CD8-positive, alpha-beta memory T cell (primary cell): ENCODE results near the gene DCLK2. TPM values are rescaled to one million over a fixed set of nuclear protein-coding genes. Genes with fewer than 3 reads are reported as not detected.

ENCODE experiments used
- CTCF ChIA-PET: fragments of 350-600 bp; sonication (Branson Sonifier 250); formaldehyde crosslinking; loops from one replicate; lab custom pipeline; 2021; ENCODE audit warnings: antibody characterized with exemption; lab: Charles Lee
- POLR2A ChIA-PET: fragments of 350-600 bp; sonication (Branson Sonifier 250); formaldehyde crosslinking; loops from one replicate; lab custom pipeline; 2021; ENCODE audit warnings: antibody characterized with exemption; lab: Charles Lee
- DNase-seq, 5 donors: peaks; one replicate each; pipeline versions ENCODE4 v3.0.0 to v3.0.0-alpha.2; 2020 to 2022; ENCODE audit warnings: mixed read lengths in 1 of 5
- H3K27ac ChIP-seq: one replicate; pipeline ENCODE4 v1.7.0; 2013; ENCODE audit warnings: low read depth, mild to moderate bottlenecking, low read length, moderate library complexity
- H3K27me3 ChIP-seq: 2 replicates; pipeline ENCODE4 v1.7.0; 2013; ENCODE audit warnings: low read length, mild to moderate bottlenecking; ENCODE audit not compliant: insufficient read depth, poor library complexity, severe bottlenecking
- H3K36me3 ChIP-seq: 2 replicates; pipeline ENCODE4 v1.7.0; 2013; ENCODE audit warnings: mild to moderate bottlenecking, low read length, moderate library complexity; ENCODE audit not compliant: insufficient read depth
- H3K4me1 ChIP-seq: 2 replicates; pipeline ENCODE4 v1.7.0; 2013; ENCODE audit warnings: mild to moderate bottlenecking, low read length, moderate library complexity; ENCODE audit not compliant: insufficient read depth
- H3K4me3 ChIP-seq: 2 replicates; pipeline ENCODE4 v1.7.0; 2013; ENCODE audit warnings: mild to moderate bottlenecking, low read length
- H3K9me3 ChIP-seq: 2 replicates; pipeline ENCODE4 v1.7.0; 2013; ENCODE audit warnings: mild to moderate bottlenecking, low read length
- H3K27ac Mint-ChIP-seq, 8 donors: one replicate each; pipeline ENCODE4 v1.8.0; 2020 to 2021; ENCODE audit warnings: mixed read lengths in 8 of 8, mild to moderate bottlenecking in 6 of 8, inconsistent platforms in 3 of 8, moderate library complexity in 3 of 8
- H3K27me3 Mint-ChIP-seq, 2 donors: one replicate each; pipeline ENCODE4 v1.8.0; 2020 to 2021; ENCODE audit warnings: mixed read lengths in 2 of 2, mild to moderate bottlenecking in 1 of 2, moderate library complexity in 1 of 2
- H3K36me3 Mint-ChIP-seq, 3 donors: one replicate each; pipeline ENCODE4 v1.8.0; 2020 to 2021; ENCODE audit warnings: mixed read lengths in 3 of 3, inconsistent platforms in 1 of 3, mild to moderate bottlenecking in 1 of 3
- H3K4me1 Mint-ChIP-seq, 3 donors: one replicate each; pipeline ENCODE4 v1.8.0; 2020 to 2021; ENCODE audit warnings: mixed read lengths in 3 of 3, inconsistent platforms in 1 of 3, mild to moderate bottlenecking in 1 of 3
- H3K4me3 Mint-ChIP-seq, 7 donors: one replicate each; pipeline ENCODE4 v1.8.0; 2020 to 2021; ENCODE audit warnings: mixed read lengths in 7 of 7, mild to moderate bottlenecking in 6 of 7, moderate library complexity in 4 of 7, inconsistent platforms in 2 of 7
- H3K9me3 Mint-ChIP-seq, 5 donors: one replicate each; pipeline ENCODE4 v1.8.0; 2020 to 2022; ENCODE audit warnings: mixed read lengths in 5 of 5, mild to moderate bottlenecking in 3 of 5, moderate library complexity in 2 of 5, inconsistent platforms in 1 of 5
- polyA plus RNA-seq: library from polyadenylated mRNA; unstranded; fragments of 300-500 nt; fragmentation: Illumina TruSeq; gene quantifications from one replicate; pipeline ENCODE4 v1.2.3, GENCODE V29; 2021
- total RNA-seq, 2 experiments: library from RNA; stranded (reverse); gene quantifications; one replicate each; pipeline ENCODE4 v1.2.3, GENCODE V29; 2021

DCLK2 gene
- total and polyA plus RNA-seq, 3 experiments from 2014 or later: not detected

GRCh38 chr4:150061086-150061776 is 17.0 kb upstream of the DCLK2 start:
- Histone ChIP-seq H3K36me3 (no peaks in the 10 kb centered on the region), H3K4me3 (no peak overlapping the region), H3K4me1 (no peaks in the 10 kb centered on the region), H3K27me3 (no peaks in the 10 kb centered on the region), H3K9me3 (no peaks in the 10 kb centered on the region), H3K27ac (no peak overlapping the region)
- H3K4me1 Mint-ChIP-seq: no peaks in the 10 kb centered on the region
- no peak for DNase-seq
- ChIA-PET CTCF (no interaction called here), POLR2A (no interaction called here)
- no peak overlapping the region for H3K4me3 Mint-ChIP-seq
- H3K9me3 Mint-ChIP-seq: peaks cover 0 to 11% (median 0%) of the 10 kb centered on the region in 5 donors
- no peaks in the 10 kb centered on the region for H3K36me3 Mint-ChIP-seq
- H3K27ac Mint-ChIP-seq: no peak overlapping the region
- H3K27me3 Mint-ChIP-seq: peaks cover 3 to 11% of the 10 kb centered on the region in 2 donors

DNA sequence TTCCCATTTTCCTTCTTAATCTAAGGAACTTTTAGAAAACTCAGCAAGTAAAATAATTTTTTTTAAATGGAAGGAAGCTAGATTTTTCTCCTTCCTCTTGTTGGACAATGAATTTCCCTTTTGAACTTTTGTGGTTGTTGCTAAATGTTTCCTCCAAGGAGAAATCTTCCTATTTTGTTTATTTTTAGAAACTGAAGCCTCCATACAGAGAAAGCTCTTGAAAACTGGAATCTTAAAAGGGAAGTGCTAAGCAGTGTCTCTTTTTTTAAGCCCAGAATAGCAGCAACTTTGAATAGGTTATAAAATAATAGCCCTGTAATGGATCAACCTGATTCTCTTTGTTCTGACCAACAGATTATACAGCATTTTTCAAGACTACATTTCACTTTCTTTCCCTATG is 15.1 kb upstream of the DCLK2 start:
- POLR2A ChIA-PET: no interaction called here
- Mint-ChIP-seq H3K9me3 (peaks cover 0 to 6% (median 0%) of the 10 kb centered on the region in 5 donors), H3K36me3 (no peaks in the 10 kb centered on the region), H3K4me1 (no peaks in the 10 kb centered on the region), H3K27me3 (peaks cover 2 to 28% of the 10 kb centered on the region in 2 donors), H3K4me3 (no peak overlapping the region), H3K27ac (no peak overlapping the region)
- Histone ChIP-seq H3K4me3 (no peak overlapping the region), H3K9me3 (no peaks in the 10 kb centered on the region), H3K36me3 (no peaks in the 10 kb centered on the region), H3K27ac (no peak overlapping the region), H3K27me3 (no peaks in the 10 kb centered on the region), H3K4me1 (no peaks in the 10 kb centered on the region)
- CTCF ChIA-PET: no interaction called here
- DNase-seq: no peak

DNA sequence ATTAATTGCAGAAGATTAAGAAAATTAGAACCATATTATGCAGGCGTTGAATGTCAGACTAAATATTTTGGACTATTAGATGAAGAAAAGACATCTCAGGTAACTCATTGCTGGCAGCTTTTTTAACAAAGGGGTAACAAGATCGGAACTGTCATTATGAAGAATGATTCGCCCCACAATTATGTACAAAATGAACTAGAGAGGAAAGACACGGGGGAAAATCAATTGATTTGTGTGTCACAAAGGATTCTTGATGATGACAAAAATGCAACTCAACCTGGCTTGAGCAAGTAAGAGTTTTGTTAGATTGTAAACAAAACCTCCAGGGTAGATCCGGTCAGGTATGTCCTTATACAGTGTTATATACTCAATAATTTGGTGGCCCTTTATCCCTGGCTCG is 12.5 kb upstream of the DCLK2 start:
- Mint-ChIP-seq H3K27ac (no peak overlapping the region), H3K27me3 (peaks cover 4 to 34% of the 10 kb centered on the region in 2 donors), H3K4me1 (no peaks in the 10 kb centered on the region)

DNA sequence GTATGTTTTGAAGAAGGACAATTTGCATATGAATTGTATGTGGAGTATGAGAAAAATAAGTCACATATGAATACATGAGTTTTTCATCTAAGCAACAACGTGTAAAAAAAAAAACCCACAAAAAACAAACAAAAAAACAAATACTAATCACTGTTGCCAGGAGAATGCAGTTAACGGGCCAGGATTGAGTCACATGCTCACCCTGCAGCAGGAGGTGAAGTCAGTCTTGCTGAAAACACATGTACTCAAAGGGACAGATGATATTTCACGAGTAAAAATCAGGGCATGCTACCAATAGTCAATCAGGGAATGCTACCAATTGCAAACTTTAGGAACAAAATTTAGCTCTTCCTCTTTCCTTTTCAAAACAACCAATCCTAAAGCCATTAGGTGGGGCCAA is 10.4 kb upstream of the DCLK2 start:
- Histone ChIP-seq H3K36me3 (no peaks in the 10 kb centered on the region), H3K9me3 (no peaks in the 10 kb centered on the region), H3K4me3 (no peak overlapping the region), H3K27me3 (no peaks in the 10 kb centered on the region), H3K27ac (no peak overlapping the region), H3K4me1 (no peaks in the 10 kb centered on the region)
- DNase-seq: no peak
- no peak overlapping the region for H3K27ac Mint-ChIP-seq
- no peak overlapping the region for H3K4me3 Mint-ChIP-seq
- peaks cover 0 to 3% (median 0%) of the 10 kb centered on the region in 5 donors for H3K9me3 Mint-ChIP-seq
- H3K4me1 Mint-ChIP-seq: no peaks in the 10 kb centered on the region
- peaks cover 4 to 30% of the 10 kb centered on the region in 2 donors for H3K27me3 Mint-ChIP-seq
- CTCF ChIA-PET: no interaction called here
- no peaks in the 10 kb centered on the region for H3K36me3 Mint-ChIP-seq
- POLR2A ChIA-PET: no interaction called here

More for the DNA sequence above, 12.5 kb upstream of the DCLK2 start:
- no peaks in the 10 kb centered on the region for H3K9me3 ChIP-seq
- no peak overlapping the region for H3K4me3 ChIP-seq
- peaks cover 0 to 3% (median 0%) of the 10 kb centered on the region in 5 donors for H3K9me3 Mint-ChIP-seq
- H3K4me1 ChIP-seq: no peaks in the 10 kb centered on the region
- H3K36me3 ChIP-seq: no peaks in the 10 kb centered on the region
- H3K27me3 ChIP-seq: no peaks in the 10 kb centered on the region
- POLR2A ChIA-PET: no interaction called here
- no peaks in the 10 kb centered on the region for H3K36me3 Mint-ChIP-seq
- CTCF ChIA-PET: no interaction called here
- H3K27ac ChIP-seq: no peak overlapping the region
- DNase-seq: no peak
- H3K4me3 Mint-ChIP-seq: no peak overlapping the region

DNA sequence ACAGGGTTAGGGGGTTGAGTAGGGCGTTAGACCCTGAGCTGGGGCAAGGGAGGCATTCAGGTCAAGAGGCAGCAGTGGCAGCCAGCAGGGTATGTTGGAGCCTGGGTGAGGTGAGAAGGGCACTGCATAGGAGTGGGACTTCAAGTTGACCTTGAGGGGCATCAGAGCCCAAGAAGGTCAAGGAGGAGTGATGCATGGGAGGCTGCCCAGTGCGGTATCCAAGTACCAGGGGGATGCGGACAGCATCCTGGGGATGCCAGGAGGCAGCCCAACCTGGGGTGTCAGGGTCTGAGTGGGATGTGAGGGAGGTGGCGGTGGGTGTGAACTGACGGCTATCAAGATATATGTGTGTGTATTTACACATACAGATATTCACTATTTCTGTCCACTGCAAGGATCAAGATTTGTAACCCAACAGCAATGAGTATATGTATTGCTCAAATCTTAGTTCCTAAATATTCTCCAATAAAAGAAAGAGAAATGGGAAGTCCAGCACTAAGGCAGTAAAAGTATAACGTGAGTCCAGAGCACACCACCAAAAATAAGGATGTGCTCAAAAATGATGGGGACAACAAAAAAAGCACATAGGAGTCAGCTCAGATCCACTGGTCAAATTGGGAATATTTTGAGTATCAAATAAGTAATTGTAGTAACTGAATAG is 9.8 kb upstream of the DCLK2 start:
- H3K9me3 Mint-ChIP-seq: peaks cover 0 to 3% (median 0%) of the 10 kb centered on the region in 5 donors
- peak overlapping the region in 1 of 8 donors; percentile 19 for H3K27ac Mint-ChIP-seq
- no peak overlapping the region for H3K4me3 Mint-ChIP-seq
- no peaks in the 10 kb centered on the region for H3K9me3 ChIP-seq
- H3K4me1 Mint-ChIP-seq: no peaks in the 10 kb centered on the region
- POLR2A ChIA-PET: no interaction called here
- H3K27me3 Mint-ChIP-seq: peaks cover 4 to 30% of the 10 kb centered on the region in 2 donors
- no peak for DNase-seq
- no peaks in the 10 kb centered on the region for H3K36me3 ChIP-seq
- CTCF ChIA-PET: no interaction called here
- no peaks in the 10 kb centered on the region for H3K36me3 Mint-ChIP-seq
- H3K4me1 ChIP-seq: no peaks in the 10 kb centered on the region
- no peak overlapping the region for H3K27ac ChIP-seq
- no peaks in the 10 kb centered on the region for H3K27me3 ChIP-seq
- no peak overlapping the region for H3K4me3 ChIP-seq

DNA sequence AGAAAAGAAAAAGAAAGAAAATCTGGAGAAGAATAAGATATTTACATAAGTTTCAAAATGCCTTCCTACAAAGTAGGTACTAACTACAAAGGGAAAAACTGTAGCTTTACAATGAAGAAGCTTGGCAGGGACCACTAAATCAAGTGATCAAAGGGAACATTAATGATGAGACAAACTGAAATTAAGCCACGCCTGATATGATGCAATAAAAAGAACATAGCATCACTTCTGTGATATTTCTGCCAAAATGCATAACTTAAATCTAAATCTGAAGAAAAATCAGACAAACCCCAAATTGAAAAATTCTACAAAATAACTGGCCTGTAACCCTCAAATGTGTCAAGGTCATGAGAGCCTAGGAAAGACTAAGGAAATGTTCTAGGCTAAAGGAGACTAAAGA is 8.9 kb upstream of the DCLK2 start:
- Histone ChIP-seq H3K4me1 (no peaks in the 10 kb centered on the region), H3K9me3 (no peaks in the 10 kb centered on the region), H3K4me3 (no peak overlapping the region), H3K36me3 (no peaks in the 10 kb centered on the region), H3K27me3 (no peaks in the 10 kb centered on the region), H3K27ac (no peak overlapping the region)
- Mint-ChIP-seq H3K36me3 (no peaks in the 10 kb centered on the region), H3K9me3 (peaks cover 0 to 4% (median 0%) of the 10 kb centered on the region in 5 donors), H3K27ac (no peak overlapping the region), H3K4me1 (no peaks in the 10 kb centered on the region), H3K4me3 (no peak overlapping the region), H3K27me3 (peaks cover 4 to 32% of the 10 kb centered on the region in 2 donors)
- POLR2A ChIA-PET: no interaction called here
- CTCF ChIA-PET: no interaction called here
- no peak for DNase-seq

DNA sequence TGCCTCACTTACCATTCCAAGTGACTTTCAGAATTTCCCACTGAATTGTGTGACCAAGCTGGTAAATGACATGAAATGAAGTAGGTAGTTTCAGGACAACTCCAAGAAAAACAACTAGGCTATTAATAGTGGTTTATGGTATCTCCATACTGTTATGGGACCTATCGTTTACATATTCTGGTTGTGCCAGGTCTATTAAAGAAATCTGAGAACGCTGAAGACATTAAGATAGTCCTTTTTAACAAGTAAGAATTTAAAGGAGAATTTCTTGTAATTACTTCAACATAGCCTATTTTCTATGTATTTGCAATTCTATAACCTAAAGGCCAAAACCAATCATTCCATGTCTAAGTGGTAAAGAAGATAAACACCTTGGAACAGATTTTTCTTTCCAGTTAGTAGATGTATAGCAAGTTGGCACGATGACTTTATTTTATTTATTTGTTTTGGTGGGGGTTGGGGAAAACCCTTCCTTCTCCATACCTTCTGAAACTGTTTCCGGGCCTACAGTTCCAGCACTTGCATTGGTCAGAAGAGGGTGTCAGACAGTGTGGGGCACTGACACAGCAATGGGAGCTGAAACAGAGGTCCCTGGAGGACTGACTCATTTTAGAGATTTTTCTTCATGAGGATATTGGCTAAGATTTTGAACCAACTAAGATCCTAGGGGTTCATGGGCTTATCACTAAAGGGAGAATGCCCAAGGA is 7.6 kb upstream of the DCLK2 start:
- Mint-ChIP-seq H3K27me3 (peaks cover 3 to 41% of the 10 kb centered on the region in 2 donors), H3K9me3 (peaks cover 0 to 6% (median 0%) of the 10 kb centered on the region in 5 donors), H3K4me3 (no peak overlapping the region), H3K27ac (no peak overlapping the region), H3K36me3 (no peaks in the 10 kb centered on the region), H3K4me1 (no peaks in the 10 kb centered on the region)
- no peak overlapping the region for H3K4me3 ChIP-seq
- ChIA-PET CTCF (no interaction called here), POLR2A (no interaction called here)
- H3K36me3 ChIP-seq: no peaks in the 10 kb centered on the region
- no peaks in the 10 kb centered on the region for H3K9me3 ChIP-seq
- H3K27me3 ChIP-seq: no peaks in the 10 kb centered on the region
- no peaks in the 10 kb centered on the region for H3K4me1 ChIP-seq
- H3K27ac ChIP-seq: no peak overlapping the region
- no peak for DNase-seq

DNA sequence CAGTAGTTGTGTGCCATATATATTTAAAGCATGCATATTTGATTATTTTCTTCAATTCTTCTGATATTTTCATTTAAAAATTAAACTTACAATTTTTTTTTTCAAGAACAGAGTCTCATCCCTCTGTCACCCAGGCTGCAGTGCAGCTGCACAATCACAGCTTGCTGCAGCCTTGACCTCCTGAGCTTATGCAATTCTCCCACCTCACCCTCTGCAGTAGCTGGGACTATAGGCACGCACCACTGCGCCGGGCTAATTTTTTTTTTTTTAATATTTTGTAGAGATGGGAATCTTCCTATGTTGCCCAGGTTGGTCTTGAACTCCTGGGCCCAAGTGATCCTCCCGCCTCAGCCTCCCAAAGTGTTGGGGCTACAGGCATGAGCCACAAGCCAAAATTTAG is 5.8 kb upstream of the DCLK2 start:
- ChIA-PET POLR2A (no interaction called here), CTCF (no interaction called here)
- Histone ChIP-seq H3K9me3 (no peaks in the 10 kb centered on the region), H3K27ac (no peak overlapping the region), H3K4me3 (no peak overlapping the region), H3K4me1 (no peaks in the 10 kb centered on the region), H3K36me3 (no peaks in the 10 kb centered on the region), H3K27me3 (peaks cover 13% of the 10 kb centered on the region)
- no peak for DNase-seq
- Mint-ChIP-seq H3K9me3 (peaks cover 0 to 12% (median 4%) of the 10 kb centered on the region in 5 donors), H3K27ac (no peak overlapping the region), H3K27me3 (peaks cover 18 to 45% of the 10 kb centered on the region in 2 donors), H3K4me3 (no peak overlapping the region), H3K4me1 (peaks cover 0 to 3% (median 0%) of the 10 kb centered on the region in 3 donors), H3K36me3 (no peaks in the 10 kb centered on the region)
